ENCODE results near the gene CYB561D1.
"Not testable (repeated sequence)": the region's sequence is repeated elsewhere in the genome, so short reads cannot be mapped to it uniquely, and the experiment has no call there.

DNA sequence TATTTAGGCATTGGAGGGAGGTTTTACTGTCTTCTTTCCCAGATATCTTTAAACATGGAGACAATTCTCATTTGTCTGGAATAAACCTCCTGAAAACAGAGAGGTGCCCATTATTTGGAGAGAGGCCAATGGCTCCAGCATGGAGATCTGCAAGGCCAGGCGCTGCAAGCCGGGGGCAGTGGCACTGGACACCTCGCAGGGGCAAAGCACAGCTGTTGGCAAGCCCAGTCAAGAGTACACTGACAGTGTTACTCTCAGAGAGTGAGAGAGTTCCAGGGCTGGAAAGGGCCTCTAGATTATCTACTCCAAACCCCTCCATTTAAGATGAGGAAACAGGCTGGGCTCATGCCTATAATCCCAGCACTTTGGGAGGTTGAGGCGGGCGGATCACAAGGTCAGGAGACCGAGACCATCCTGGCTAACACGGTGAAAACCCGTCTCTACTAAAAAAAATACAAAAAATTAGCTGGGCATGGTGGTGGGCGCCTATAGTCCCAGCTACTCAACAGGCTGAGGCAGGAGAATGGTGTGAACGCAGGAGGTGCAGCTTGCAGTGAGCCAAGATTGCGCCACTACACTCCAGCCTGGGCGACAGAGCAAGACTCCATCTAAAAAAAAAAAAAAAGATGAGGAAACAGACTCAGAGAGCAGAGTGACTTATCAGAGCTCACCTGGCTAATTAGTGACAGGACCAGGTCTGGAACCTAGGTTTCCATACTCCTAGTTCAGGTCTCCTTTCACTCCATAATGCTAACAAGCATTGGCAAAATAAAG is 20.4 kb upstream of the CYB561D1 start:
- TF ChIP-seq, protein P1, sequence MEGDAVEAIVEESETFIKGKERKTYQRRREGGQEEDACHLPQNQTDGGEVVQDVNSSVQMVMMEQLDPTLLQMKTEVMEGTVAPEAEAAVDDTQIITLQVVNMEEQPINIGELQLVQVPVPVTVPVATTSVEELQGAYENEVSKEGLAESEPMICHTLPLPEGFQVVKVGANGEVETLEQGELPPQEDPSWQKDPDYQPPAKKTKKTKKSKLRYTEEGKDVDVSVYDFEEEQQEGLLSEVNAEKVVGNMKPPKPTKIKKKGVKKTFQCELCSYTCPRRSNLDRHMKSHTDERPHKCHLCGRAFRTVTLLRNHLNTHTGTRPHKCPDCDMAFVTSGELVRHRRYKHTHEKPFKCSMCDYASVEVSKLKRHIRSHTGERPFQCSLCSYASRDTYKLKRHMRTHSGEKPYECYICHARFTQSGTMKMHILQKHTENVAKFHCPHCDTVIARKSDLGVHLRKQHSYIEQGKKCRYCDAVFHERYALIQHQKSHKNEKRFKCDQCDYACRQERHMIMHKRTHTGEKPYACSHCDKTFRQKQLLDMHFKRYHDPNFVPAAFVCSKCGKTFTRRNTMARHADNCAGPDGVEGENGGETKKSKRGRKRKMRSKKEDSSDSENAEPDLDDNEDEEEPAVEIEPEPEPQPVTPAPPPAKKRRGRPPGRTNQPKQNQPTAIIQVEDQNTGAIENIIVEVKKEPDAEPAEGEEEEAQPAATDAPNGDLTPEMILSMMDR (IDR thresholded peaks at IDR 0.05; ENCODE audit: low read length), result not testable (repeated sequence)
- TF ChIP-seq EZH2 (IDR thresholded peaks at IDR 0.05; ENCODE audit: borderline replicate concordance, low read length), result not testable (repeated sequence)
